H1 (cell line): ENCODE results near the gene CORIN. TPM values are rescaled to one million over a fixed set of nuclear protein-coding genes. Genes with fewer than 3 reads are reported as not detected.

Source experiments
- CHD7 ChIP-seq: fragments of 300-600 bp; sonication (generic); IDR thresholded peaks from 2 replicates; pipeline ENCODE4 v1.7.1; 2012; ENCODE audit warnings: low read length, moderate library complexity, mild to moderate bottlenecking, inconsistent platforms; ENCODE audit not compliant: insufficient replicate concordance
- HDAC2 ChIP-seq, 2 experiments: fragments of 300-600 bp in 1 of 2; sonication (generic) in 1 of 2; IDR thresholded peaks; 2 replicates each; pipeline ENCODE4 v1.6.1; 2011 to 2012; ENCODE audit warnings: low read depth in 2 of 2, low read length in 2 of 2, mild to moderate bottlenecking in 2 of 2, moderate library complexity in 2 of 2, borderline replicate concordance in 1 of 2, inconsistent platforms in 1 of 2
- JUND ChIP-seq: IDR thresholded peaks from 2 replicates; pipeline ENCODE4 v1.6.1; 2011; ENCODE audit warnings: mild to moderate bottlenecking, improper control_type of control experiment, low read length
- KDM4A ChIP-seq: IDR thresholded peaks from one replicate; pipeline ENCODE4 v1.7.1; 2012; ENCODE audit warnings: low read depth, mild to moderate bottlenecking, moderate library complexity, low read length, inconsistent platforms; ENCODE audit not compliant: severe bottlenecking
- RBBP5 ChIP-seq: IDR thresholded peaks from 2 replicates; pipeline ENCODE4 v1.7.1; 2012; ENCODE audit warnings: low read depth, mild to moderate bottlenecking, inconsistent platforms, low read length, moderate library complexity, borderline replicate concordance
- SP2 ChIP-seq: IDR thresholded peaks from 2 replicates; pipeline ENCODE4 v1.6.1; 2012; ENCODE audit warnings: mild to moderate bottlenecking, low read length, inconsistent platforms
- polyA plus RNA-seq, 7 experiments: library from polyadenylated mRNA; depleted of rRNA in 3 of 7; stranded (reverse) in 5 of 7; unstranded in 2 of 7; fragments of >200 nt in 5 of 7; fragments of 200-250 nt in 2 of 7; gene quantifications; 1 replicate in 5 of 7; 2 replicates in 1 of 7; 4 replicates in 1 of 7; pipeline versions ENCODE4 v1.2.1 to v1.2.3, GENCODE V29; 2011 to 2013; ENCODE audit warnings: missing spikeins in 2 of 7, mixed read lengths in 2 of 7
- total RNA-seq: library from RNA; stranded (reverse); fragmentation: NEBNext Ultra II Directional; extraction: Animal tissue kit (Norgen Biotek cat#: 25700); gene quantifications from 2 replicates; pipeline ENCODE4 v1.2.1, GENCODE V29; 2021

CORIN gene
- total and polyA plus RNA-seq, 2 of the 8 experiments (the other 6 are each of a cell fraction or from before 2014, with no cell fraction given), result 0.09 to 0.32 TPM

- no peak for TF ChIP-seq CHD7
- TF ChIP-seq HDAC2 (IDR thresholded peaks at IDR 0.05; ENCODE audit: borderline replicate concordance in 1 of 2, low read depth in 2 of 2, low read length in 2 of 2), result no peak
- TF ChIP-seq JUND, result no peak
- no peak for TF ChIP-seq KDM4A
- TF ChIP-seq RBBP5, result no peak
- no peak for TF ChIP-seq SP2
Observed at GRCh38 chr4:47729131-47729680, 108.7 kb downstream of the CORIN start (continued).
